GM23338 (cell line): ENCODE data around the gene SUPT7L. TPM values are rescaled to one million over a fixed set of nuclear protein-coding genes. Genes with fewer than 3 reads are reported as not detected.
A peak's percentile ranks its signal among the peaks of the same experiment; 100 is the strongest.

Source experiments
- ATAC-seq: fragments of 200-7000 bp; cut with Tn5 transposase; 3 replicates; pipeline ENCODE4 v1.9.1; 2020
- DNase-seq: peaks from one replicate; pipeline ENCODE4 v3.0.0-alpha.2; 2015; ENCODE audit warnings: low spot score
- H2AFZ ChIP-seq: fragments of 200-600 bp; sonication (generic); 2 replicates; pipeline ENCODE4 v1.8.0; 2016; ENCODE audit warnings: antibody characterized with exemption, mild to moderate bottlenecking, moderate library complexity
- H3F3A ChIP-seq: fragments of 200-600 bp; sonication (generic); replicated peaks from 2 replicates; pipeline ENCODE4 v1.8.0; 2017; ENCODE audit warnings: antibody characterized with exemption, mixed run types, low read depth
- H3K27ac ChIP-seq: fragments of 200-600 bp; sonication (generic); 2 replicates; pipeline ENCODE4 v1.6.1; 2016; ENCODE audit warnings: low read depth
- H3K27me3 ChIP-seq: fragments of 200-600 bp; sonication (generic); 2 replicates; pipeline ENCODE4 v1.8.0; 2016; ENCODE audit warnings: mild to moderate bottlenecking, mixed run types, moderate library complexity; ENCODE audit not compliant: insufficient read depth
- H3K36me3 ChIP-seq: fragments of 200-600 bp; sonication (generic); 2 replicates; pipeline ENCODE4 v1.8.0; 2016; ENCODE audit warnings: mild to moderate bottlenecking; ENCODE audit not compliant: insufficient read depth
- H3K4me1 ChIP-seq: fragments of 200-600 bp; sonication (generic); 2 replicates; pipeline ENCODE4 v1.8.0; 2016; ENCODE audit warnings: mild to moderate bottlenecking, moderate library complexity; ENCODE audit not compliant: insufficient read depth
- H3K4me2 ChIP-seq: fragments of 200-600 bp; sonication (generic); 2 replicates; pipeline ENCODE4 v1.7.1; 2017; ENCODE audit warnings: mixed run types
- H3K4me3 ChIP-seq: fragments of 200-600 bp; sonication (generic); 2 replicates; pipeline ENCODE4 v1.6.1; 2016; ENCODE audit warnings: mixed run types
- H3K79me2 ChIP-seq: fragments of 200-600 bp; sonication (generic); replicated peaks from 2 replicates; pipeline ENCODE4 v1.8.0; 2017; ENCODE audit warnings: mild to moderate bottlenecking; ENCODE audit not compliant: insufficient read depth
- H3K9me2 ChIP-seq: fragments of 200-600 bp; sonication (generic); 2 replicates; pipeline ENCODE4 v1.8.0; 2017; ENCODE audit not compliant: insufficient read depth
- H4K20me1 ChIP-seq: fragments of 200-600 bp; sonication (generic); replicated peaks from 2 replicates; pipeline ENCODE4 v1.8.0; 2017; ENCODE audit warnings: mild to moderate bottlenecking; ENCODE audit not compliant: insufficient read depth
- H3K27ac Mint-ChIP-seq: 2 replicates; pipeline ENCODE4 v1.8.0; 2020; ENCODE audit warnings: inconsistent platforms, mild to moderate bottlenecking, moderate library complexity, mixed read lengths
- H3K27me3 Mint-ChIP-seq: 3 replicates; pipeline ENCODE4 v1.8.0; 2022; ENCODE audit warnings: low read depth, mild to moderate bottlenecking, moderate library complexity, mixed read lengths, inconsistent platforms; ENCODE audit not compliant: insufficient read depth, poor library complexity
- H3K36me3 Mint-ChIP-seq: 3 replicates; pipeline ENCODE4 v1.8.0; 2021; ENCODE audit warnings: low read depth, mild to moderate bottlenecking, inconsistent platforms, moderate library complexity, mixed read lengths
- H3K4me1 Mint-ChIP-seq: 3 replicates; pipeline ENCODE4 v1.8.0; 2020; ENCODE audit warnings: mild to moderate bottlenecking, inconsistent platforms, mixed read lengths
- H3K4me3 Mint-ChIP-seq: 3 replicates; pipeline ENCODE4 v1.8.0; 2021; ENCODE audit warnings: moderate library complexity, mild to moderate bottlenecking, inconsistent platforms, mixed read lengths
- H3K9me3 Mint-ChIP-seq: 3 replicates; pipeline ENCODE4 v1.8.0; 2020; ENCODE audit warnings: moderate library complexity, mild to moderate bottlenecking, inconsistent platforms, mixed read lengths
- CREB1 ChIP-seq: fragments of 250-450 bp; sonication (Bioruptor Pico); IDR thresholded peaks from 2 replicates; pipeline ENCODE4 v1.5.0; 2020; ENCODE audit warnings: low read depth, mild to moderate bottlenecking, moderate library complexity
- CTCF ChIP-seq, 2 experiments: fragments of 200-600 bp in 1 of 2; sonication (generic) in 1 of 2; conservative IDR thresholded peaks; 2 replicates each; pipeline versions ENCODE4 v1.5.1 to v1.6.1; 2016 to 2017; ENCODE audit warnings: antibody characterized with exemption in 2 of 2, low read depth in 2 of 2, mild to moderate bottlenecking in 2 of 2, moderate library complexity in 1 of 2
- ETS1 ChIP-seq: IDR thresholded peaks from 2 replicates; pipeline ENCODE4 v1.6.1; 2016; ENCODE audit warnings: antibody characterized with exemption
- EZH2 ChIP-seq: fragments of 200-600 bp; sonication (generic); IDR thresholded peaks from one replicate; pipeline ENCODE4 v1.8.0; 2017; ENCODE audit warnings: antibody characterized with exemption, mild to moderate bottlenecking, low read depth; ENCODE audit not compliant: unreplicated experiment
- EZH2phosphoT487 ChIP-seq: fragments of 200-600 bp; sonication (generic); IDR thresholded peaks from one replicate; pipeline ENCODE4 v1.8.1; 2018; ENCODE audit warnings: antibody characterized with exemption; ENCODE audit not compliant: unreplicated experiment
- JUNB ChIP-seq: IDR thresholded peaks from one replicate; pipeline ENCODE4 v1.6.1; 2016; ENCODE audit warnings: antibody characterized with exemption; ENCODE audit not compliant: unreplicated experiment
- NANOG ChIP-seq: IDR thresholded peaks from 2 replicates; pipeline ENCODE4 v1.6.1; 2016; ENCODE audit warnings: antibody characterized with exemption, borderline replicate concordance
- POLR2AphosphoS5 ChIP-seq: IDR thresholded peaks from 2 replicates; pipeline ENCODE4 v1.6.1; 2016; ENCODE audit warnings: antibody characterized with exemption, low read depth
- REST ChIP-seq: IDR thresholded peaks from one replicate; pipeline ENCODE4 v1.6.1; 2018; ENCODE audit warnings: antibody characterized with exemption; ENCODE audit not compliant: unreplicated experiment
- STAT1 ChIP-seq: IDR thresholded peaks from one replicate; pipeline ENCODE4 v1.6.1; 2016; ENCODE audit warnings: antibody characterized with exemption; ENCODE audit not compliant: unreplicated experiment
- ZNF114 ChIP-seq: fragments of 250-450 bp; sonication (Bioruptor Pico); IDR thresholded peaks from 2 replicates; pipeline ENCODE4 v1.5.0; 2020; ENCODE audit warnings: mild to moderate bottlenecking, moderate library complexity
- ZNF331 ChIP-seq: fragments of 250-450 bp; sonication (Bioruptor Pico); IDR thresholded peaks from 2 replicates; pipeline ENCODE4 v1.5.0; 2020; ENCODE audit warnings: low read depth, mild to moderate bottlenecking, moderate library complexity
- ZNF462 ChIP-seq: fragments of 250-450 bp; sonication (Bioruptor Pico); IDR thresholded peaks from 2 replicates; pipeline ENCODE4 v1.5.0; 2020; ENCODE audit warnings: mild to moderate bottlenecking, moderate library complexity
- polyA plus RNA-seq: library from polyadenylated mRNA; unstranded; fragments of >200 nt; fragmentation: Nextera tagmentation; extraction: Ambion mirVana; gene quantifications from 2 replicates; pipeline ENCODE4 v1.2.1, GENCODE V29; 2016
- total RNA-seq: library from RNA; depleted of rRNA; stranded (reverse); fragments of >200 nt; shearing (Covaris generic); gene quantifications from 2 replicates; pipeline ENCODE4 v1.2.3, GENCODE V29; 2014

Gene SUPT7L
- total and polyA plus RNA-seq, 2 experiments from 2014 or later = 13.7 to 16.5 TPM

GRCh38 chr2:27627963-27628766 is 35.2 kb downstream of the SUPT7L start:
- Mint-ChIP-seq H3K36me3 (peaks cover 20% of the 10 kb centered on the region), H3K27me3 (no peaks in the 10 kb centered on the region), H3K27ac (no peak overlapping the region), H3K9me3 (no peaks in the 10 kb centered on the region), H3K4me1 (no peaks in the 10 kb centered on the region), H3K4me3 (no peak overlapping the region)
- Histone ChIP-seq H3K27me3 (no peaks in the 10 kb centered on the region), H2AFZ (peak overlapping the region; percentile 84), H3K4me3 (peak overlapping the region; percentile 81), H3F3A (no peaks in the 10 kb centered on the region), H3K36me3 (peaks cover 12% of the 10 kb centered on the region), H3K9me2 (no peaks in the 10 kb centered on the region), H4K20me1 (0 out of 2 replicates have a peak, but pooled peaks cover 5% of the 10 kb centered on the region), H3K4me2 (peak overlapping the region; percentile 81), H3K79me2 (peaks cover 11% of the 10 kb centered on the region), H3K27ac (no peak overlapping the region), H3K4me1 (peaks cover 10% of the 10 kb centered on the region)
- peak; percentile 25 for DNase-seq
- no peak for ATAC-seq
- TF ChIP-seq CREB1 (CRISPR knock-in tag) (no peak), REST (no peak), CTCF (conservative IDR thresholded peaks at IDR 0.05; ENCODE audit: low read depth in 2 of 2) (no peak), ETS1 (no peak), EZH2phosphoT487 (no peak), ZNF331 (CRISPR knock-in tag) (no peak), JUNB (no peak), STAT1 (no peak), NANOG (no peak), ZNF462 (no peak), POLR2AphosphoS5 (no peak), EZH2 (no peak), ZNF114 (CRISPR knock-in tag) (no peak)
